Fibroblast of lung (primary cell): Measurements from ENCODE around the gene MACROD2. TPM values are rescaled to one million over a fixed set of nuclear protein-coding genes. Genes with fewer than 3 reads are reported as not detected.
A peak's percentile ranks its signal among the peaks of the same experiment; 100 is the strongest.

Source experiments
- DNase-seq, 2 donors: peaks; one replicate each; pipeline versions ENCODE4 v3.0.0 to v3.0.0-alpha.2; 2010; ENCODE audit warnings: low read depth in 2 of 2
- H2AFZ ChIP-seq: 2 replicates; pipeline ENCODE4 v1.5.1; 2012; ENCODE audit warnings: low read length, control low read depth, inconsistent platforms
- H3K27ac ChIP-seq: 2 replicates; pipeline ENCODE4 v1.5.1; 2011; ENCODE audit warnings: low read length, control low read depth; ENCODE audit not compliant: insufficient read depth
- H3K27me3 ChIP-seq: 2 replicates; pipeline ENCODE4 v1.5.1; 2011; ENCODE audit warnings: mild to moderate bottlenecking, low read length; ENCODE audit not compliant: control insufficient read depth, insufficient read depth
- H3K36me3 ChIP-seq: 2 replicates; pipeline ENCODE4 v1.5.1; 2011; ENCODE audit warnings: low read length; ENCODE audit not compliant: control insufficient read depth, insufficient read depth
- H3K4me1 ChIP-seq: 2 replicates; pipeline ENCODE4 v1.5.1; 2011; ENCODE audit warnings: low read length; ENCODE audit not compliant: control insufficient read depth, insufficient read depth; ENCODE audit errors: extremely low read depth
- H3K4me2 ChIP-seq: 2 replicates; pipeline ENCODE4 v1.5.1; 2011; ENCODE audit warnings: low read length, control low read depth; ENCODE audit not compliant: insufficient read depth; ENCODE audit errors: extremely low read depth
- H3K4me3 ChIP-seq, 4 experiments: fragments of 200-600 bp in 1 of 4; sonication (generic) in 1 of 4; replicated peaks in 1 of 4; 2 replicates each; pipeline ENCODE4 v1.5.1; 2011 to 2016; ENCODE audit warnings: low read length in 4 of 4, low read depth in 3 of 4, mild to moderate bottlenecking in 3 of 4, control low read depth in 2 of 4, inconsistent platforms in 1 of 4, mixed read lengths in 1 of 4; ENCODE audit not compliant: insufficient read depth in 1 of 4; ENCODE audit errors: control extremely low read depth in 1 of 4
- H3K79me2 ChIP-seq: 2 replicates; pipeline ENCODE4 v1.5.1; 2012; ENCODE audit warnings: mild to moderate bottlenecking, low read length, inconsistent platforms; ENCODE audit not compliant: control insufficient read depth, insufficient read depth
- H3K9ac ChIP-seq: 2 replicates; pipeline ENCODE4 v1.5.1; 2011; ENCODE audit warnings: mild to moderate bottlenecking, low read length, control low read depth; ENCODE audit not compliant: insufficient read depth
- H3K9me3 ChIP-seq: 2 replicates; pipeline ENCODE4 v1.5.1; 2012; ENCODE audit warnings: low read depth, low read length; ENCODE audit not compliant: control insufficient read depth, insufficient read depth
- H4K20me1 ChIP-seq: 2 replicates; pipeline ENCODE4 v1.5.1; 2011; ENCODE audit warnings: low read length; ENCODE audit not compliant: control insufficient read depth, insufficient read depth; ENCODE audit errors: extremely low read depth
- EZH2 ChIP-seq: IDR thresholded peaks from 2 replicates; pipeline ENCODE4 v1.5.1; 2012; ENCODE audit warnings: low read length, control low read depth, mild to moderate bottlenecking; ENCODE audit errors: missing control alignments
- polyA plus RNA-seq, 2 donors: library from polyadenylated mRNA; depleted of rRNA in 1 of 2; stranded (reverse) in 1 of 2; unstranded in 1 of 2; fragments of >200 nt; gene quantifications; 2 replicates each; pipeline ENCODE4 v1.2.1, GENCODE V29; 2011 to 2012; ENCODE audit warnings: missing spikeins in 1 of 2
- total RNA-seq: library from RNA; depleted of rRNA; stranded (reverse); fragments of >200 nt; gene quantifications from 2 replicates; pipeline ENCODE4 v1.2.1, GENCODE V29; 2014
- TF ChIP-seq, protein P1 (sequence below), 2 donors: IDR thresholded peaks in 1 of 2; conservative IDR thresholded peaks in 1 of 2; 1 replicate in 1 of 2; 2 replicates in 1 of 2; pipeline ENCODE4 v1.5.1; 2011 to 2012; ENCODE audit warnings: low read length in 2 of 2, control low read depth in 1 of 2, inconsistent platforms in 1 of 2, low read depth in 1 of 2, mild to moderate bottlenecking in 1 of 2

Gene MACROD2
- total and polyA plus RNA-seq, 2 donors (not counting 1 experiment from before 2014, with no cell fraction given), result 0.54 to 1.7 TPM

DNA sequence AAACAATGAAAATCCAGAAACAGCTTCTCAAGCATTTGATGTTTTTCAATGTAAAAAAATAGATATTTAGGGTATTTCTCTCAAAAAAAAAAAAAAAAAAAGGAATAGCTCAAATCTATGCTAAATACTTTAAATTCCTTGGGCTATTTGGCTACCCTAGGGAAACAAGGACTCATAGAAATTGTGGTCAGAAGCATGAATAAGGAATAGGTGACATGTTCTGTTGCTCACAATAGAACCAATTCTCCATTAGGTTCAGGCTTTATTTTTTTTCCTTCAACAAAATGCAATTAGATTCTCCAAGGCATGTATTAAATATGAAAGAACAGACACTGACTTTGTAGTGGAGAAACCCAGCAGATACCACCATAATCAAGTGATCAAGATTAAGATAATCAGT is 1246.4 kb downstream of the MACROD2 start:
- no peaks in the 10 kb centered on the region for H3K27me3 ChIP-seq
- no peak overlapping the region for H3K9ac ChIP-seq
- H4K20me1 ChIP-seq, result no peaks in the 10 kb centered on the region
- no peak overlapping the region for H3K27ac ChIP-seq
- peak in 1 of 2 donors; percentile 43 for DNase-seq
- H3K79me2 ChIP-seq, result no peaks in the 10 kb centered on the region
- H3K4me3 ChIP-seq, result no peak overlapping the region
- no peaks in the 10 kb centered on the region for H3K36me3 ChIP-seq
- H3K4me2 ChIP-seq, result no peak overlapping the region
- H2AFZ ChIP-seq, result no peak overlapping the region
- H3K4me1 ChIP-seq, result no peaks in the 10 kb centered on the region
- no peaks in the 10 kb centered on the region for H3K9me3 ChIP-seq
- TF ChIP-seq, protein P1, sequence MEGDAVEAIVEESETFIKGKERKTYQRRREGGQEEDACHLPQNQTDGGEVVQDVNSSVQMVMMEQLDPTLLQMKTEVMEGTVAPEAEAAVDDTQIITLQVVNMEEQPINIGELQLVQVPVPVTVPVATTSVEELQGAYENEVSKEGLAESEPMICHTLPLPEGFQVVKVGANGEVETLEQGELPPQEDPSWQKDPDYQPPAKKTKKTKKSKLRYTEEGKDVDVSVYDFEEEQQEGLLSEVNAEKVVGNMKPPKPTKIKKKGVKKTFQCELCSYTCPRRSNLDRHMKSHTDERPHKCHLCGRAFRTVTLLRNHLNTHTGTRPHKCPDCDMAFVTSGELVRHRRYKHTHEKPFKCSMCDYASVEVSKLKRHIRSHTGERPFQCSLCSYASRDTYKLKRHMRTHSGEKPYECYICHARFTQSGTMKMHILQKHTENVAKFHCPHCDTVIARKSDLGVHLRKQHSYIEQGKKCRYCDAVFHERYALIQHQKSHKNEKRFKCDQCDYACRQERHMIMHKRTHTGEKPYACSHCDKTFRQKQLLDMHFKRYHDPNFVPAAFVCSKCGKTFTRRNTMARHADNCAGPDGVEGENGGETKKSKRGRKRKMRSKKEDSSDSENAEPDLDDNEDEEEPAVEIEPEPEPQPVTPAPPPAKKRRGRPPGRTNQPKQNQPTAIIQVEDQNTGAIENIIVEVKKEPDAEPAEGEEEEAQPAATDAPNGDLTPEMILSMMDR (conservative IDR thresholded peaks at IDR 0.05 in 1 of 2, IDR thresholded peaks at IDR 0.05 in 1 of 2; ENCODE audit: low read depth in 1 of 2, low read length in 2 of 2), result no peak
- TF ChIP-seq EZH2, result no peak

DNA sequence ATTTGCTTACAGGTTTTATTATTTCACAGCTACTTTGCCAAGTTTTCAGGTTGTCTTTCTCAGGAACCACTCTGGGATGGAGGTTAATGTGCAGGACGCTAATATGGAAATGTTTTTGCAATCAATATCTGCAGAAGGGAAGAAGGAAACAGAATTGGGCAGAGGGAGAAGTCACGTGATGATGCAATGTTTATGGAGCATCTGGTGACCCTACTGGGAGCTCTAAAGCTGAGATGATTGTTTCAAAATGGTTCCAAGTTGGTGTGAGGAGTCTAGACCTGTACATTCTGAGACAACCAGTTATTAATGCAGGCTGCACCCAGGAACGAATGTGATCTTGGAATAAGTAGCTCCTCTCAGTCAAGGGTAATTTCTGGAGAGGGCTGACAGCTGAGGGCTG is 1247.5 kb downstream of the MACROD2 start:
- no peaks in the 10 kb centered on the region for H3K36me3 ChIP-seq
- H3K9ac ChIP-seq, result no peak overlapping the region
- TF ChIP-seq EZH2, result no peak
- TF ChIP-seq, protein P1 (conservative IDR thresholded peaks at IDR 0.05 in 1 of 2, IDR thresholded peaks at IDR 0.05 in 1 of 2; ENCODE audit: low read depth in 1 of 2, low read length in 2 of 2), result no peak
- no peaks in the 10 kb centered on the region for H4K20me1 ChIP-seq
- H2AFZ ChIP-seq, result no peak overlapping the region
- H3K4me3 ChIP-seq, result no peak overlapping the region
- no peak for DNase-seq
- H3K27me3 ChIP-seq, result no peaks in the 10 kb centered on the region
- H3K4me2 ChIP-seq, result no peak overlapping the region
- no peaks in the 10 kb centered on the region for H3K9me3 ChIP-seq
- no peaks in the 10 kb centered on the region for H3K4me1 ChIP-seq
- H3K79me2 ChIP-seq, result no peaks in the 10 kb centered on the region
- H3K27ac ChIP-seq, result no peak overlapping the region

DNA sequence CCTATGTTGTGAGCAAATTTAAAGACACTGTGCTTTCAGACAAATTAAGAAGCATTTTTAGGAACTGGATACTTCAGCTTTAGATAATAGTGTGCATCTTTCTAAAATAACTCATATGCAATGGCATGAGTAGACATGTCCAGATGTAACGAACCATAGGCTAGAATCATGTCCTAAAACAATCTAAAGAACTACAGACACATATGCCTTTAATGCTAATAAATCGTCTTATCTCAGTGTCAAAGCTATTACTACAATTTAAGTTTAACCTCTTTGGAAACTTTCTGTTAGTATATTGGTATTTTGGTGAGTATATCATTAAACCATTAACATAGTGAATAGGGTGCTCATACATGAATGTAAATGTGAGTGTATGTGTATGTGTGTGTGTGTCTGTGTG is 1250.6 kb downstream of the MACROD2 start:
- no peak overlapping the region for H3K4me2 ChIP-seq
- no peak overlapping the region for H3K9ac ChIP-seq
- H2AFZ ChIP-seq, result no peak overlapping the region
- no peaks in the 10 kb centered on the region for H3K9me3 ChIP-seq
- H3K4me1 ChIP-seq, result no peaks in the 10 kb centered on the region
- H3K4me3 ChIP-seq, result no peak overlapping the region
- no peaks in the 10 kb centered on the region for H3K27me3 ChIP-seq
- DNase-seq, result no peak
- H3K36me3 ChIP-seq, result no peaks in the 10 kb centered on the region
- H3K79me2 ChIP-seq, result no peaks in the 10 kb centered on the region
- H4K20me1 ChIP-seq, result no peaks in the 10 kb centered on the region
- no peak overlapping the region for H3K27ac ChIP-seq
- TF ChIP-seq EZH2, result no peak
- TF ChIP-seq, protein P1 (conservative IDR thresholded peaks at IDR 0.05 in 1 of 2, IDR thresholded peaks at IDR 0.05 in 1 of 2; ENCODE audit: low read depth in 1 of 2, low read length in 2 of 2), result no peak
